ENCODE data around the gene CYP26B1. TPM values are rescaled to one million over a fixed set of nuclear protein-coding genes. Genes with fewer than 3 reads are reported as not detected.

CYP26B1 gene
- total RNA-seq, 1 donor from 2014 or later, result 1,322 TPM

DNA sequence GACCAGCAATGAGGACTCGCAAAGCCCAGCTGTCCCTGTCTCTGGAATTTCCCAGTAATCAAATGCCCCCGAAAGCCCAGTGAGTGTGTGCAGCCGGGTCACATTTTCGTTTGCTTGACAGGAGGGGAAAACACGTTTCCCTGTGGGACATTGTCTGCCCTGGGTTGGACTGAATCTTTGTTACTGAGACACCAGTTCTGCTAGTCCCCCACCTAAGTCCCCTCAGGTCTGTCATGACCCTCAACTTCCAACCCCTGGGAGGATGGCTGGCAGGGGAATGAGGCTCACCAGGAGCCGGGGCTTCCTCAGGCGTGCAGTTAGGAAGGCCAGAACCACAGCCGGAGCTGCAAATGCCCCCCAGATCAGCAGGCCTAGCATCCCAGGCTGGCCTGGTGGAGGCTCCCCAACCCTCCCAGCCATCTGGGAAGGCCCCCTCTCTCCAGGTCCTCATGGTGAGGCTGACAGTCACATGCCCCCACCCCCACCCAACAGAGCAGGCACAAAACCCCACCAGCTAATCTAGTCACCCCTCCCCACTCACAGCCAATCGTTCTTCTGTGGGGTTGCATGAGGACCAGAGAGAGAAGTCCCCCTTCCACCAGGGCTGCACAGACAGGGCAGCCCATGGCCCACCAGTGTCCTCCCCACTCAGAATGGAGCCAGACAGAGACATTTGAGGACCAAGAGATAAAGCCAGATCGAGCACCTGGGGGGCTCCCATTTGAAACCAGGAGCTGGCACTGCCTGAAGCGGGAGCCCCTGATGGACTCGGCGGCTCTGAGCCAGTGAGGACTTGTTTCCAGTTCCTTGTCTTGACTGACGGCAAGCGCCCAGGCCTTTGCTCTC, 33.6 kb downstream of the CYP26B1 start:
- no peak for DNase-seq (ENCODE audit: low spot score in 2 of 2, unreplicated experiment in 2 of 2)
- no peak overlapping the region for H3K4me3 Mint-ChIP-seq
- TF ChIP-seq, protein P1, sequence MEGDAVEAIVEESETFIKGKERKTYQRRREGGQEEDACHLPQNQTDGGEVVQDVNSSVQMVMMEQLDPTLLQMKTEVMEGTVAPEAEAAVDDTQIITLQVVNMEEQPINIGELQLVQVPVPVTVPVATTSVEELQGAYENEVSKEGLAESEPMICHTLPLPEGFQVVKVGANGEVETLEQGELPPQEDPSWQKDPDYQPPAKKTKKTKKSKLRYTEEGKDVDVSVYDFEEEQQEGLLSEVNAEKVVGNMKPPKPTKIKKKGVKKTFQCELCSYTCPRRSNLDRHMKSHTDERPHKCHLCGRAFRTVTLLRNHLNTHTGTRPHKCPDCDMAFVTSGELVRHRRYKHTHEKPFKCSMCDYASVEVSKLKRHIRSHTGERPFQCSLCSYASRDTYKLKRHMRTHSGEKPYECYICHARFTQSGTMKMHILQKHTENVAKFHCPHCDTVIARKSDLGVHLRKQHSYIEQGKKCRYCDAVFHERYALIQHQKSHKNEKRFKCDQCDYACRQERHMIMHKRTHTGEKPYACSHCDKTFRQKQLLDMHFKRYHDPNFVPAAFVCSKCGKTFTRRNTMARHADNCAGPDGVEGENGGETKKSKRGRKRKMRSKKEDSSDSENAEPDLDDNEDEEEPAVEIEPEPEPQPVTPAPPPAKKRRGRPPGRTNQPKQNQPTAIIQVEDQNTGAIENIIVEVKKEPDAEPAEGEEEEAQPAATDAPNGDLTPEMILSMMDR (IDR thresholded peaks at IDR 0.05; ENCODE audit: unreplicated experiment), result no peak
- H3K36me3 Mint-ChIP-seq, result no peaks in the 10 kb centered on the region
- H3K27me3 Mint-ChIP-seq (ENCODE audit: low read depth), result no peaks in the 10 kb centered on the region
- H3K27ac Mint-ChIP-seq, result peak overlapping the region; percentile 50
- peaks cover 24% of the 10 kb centered on the region for H3K4me1 Mint-ChIP-seq
- H3K9me3 Mint-ChIP-seq, result peaks cover 7% of the 10 kb centered on the region

GRCh38 chr2:72112981-72113846, 34.4 kb downstream of the CYP26B1 start:
- H3K4me3 Mint-ChIP-seq, result no peak overlapping the region
- no peak overlapping the region for H3K27ac Mint-ChIP-seq
- no peak for DNase-seq (ENCODE audit: low spot score in 2 of 2, unreplicated experiment in 2 of 2)

GRCh38 chr2:72112401-72112800, 35.3 kb downstream of the CYP26B1 start:
- Mint-ChIP-seq H3K9me3 (peaks cover 7% of the 10 kb centered on the region), H3K4me1 (peaks cover 24% of the 10 kb centered on the region), H3K36me3 (no peaks in the 10 kb centered on the region), H3K27me3 (ENCODE audit: low read depth) (no peaks in the 10 kb centered on the region), H3K27ac (no peak overlapping the region), H3K4me3 (no peak overlapping the region)
- no peak for DNase-seq (ENCODE audit: low spot score in 2 of 2, unreplicated experiment in 2 of 2)
- TF ChIP-seq, protein P1 (IDR thresholded peaks at IDR 0.05; ENCODE audit: unreplicated experiment), result no peak

More at GRCh38 chr2:72112981-72113846, 34.4 kb downstream of the CYP26B1 start:
- H3K27me3 Mint-ChIP-seq (ENCODE audit: low read depth), result no peaks in the 10 kb centered on the region
- H3K36me3 Mint-ChIP-seq, result no peaks in the 10 kb centered on the region
- TF ChIP-seq, protein P1 (IDR thresholded peaks at IDR 0.05; ENCODE audit: unreplicated experiment), result no peak
- H3K4me1 Mint-ChIP-seq, result peaks cover 24% of the 10 kb centered on the region
- peaks cover 7% of the 10 kb centered on the region for H3K9me3 Mint-ChIP-seq

DNA sequence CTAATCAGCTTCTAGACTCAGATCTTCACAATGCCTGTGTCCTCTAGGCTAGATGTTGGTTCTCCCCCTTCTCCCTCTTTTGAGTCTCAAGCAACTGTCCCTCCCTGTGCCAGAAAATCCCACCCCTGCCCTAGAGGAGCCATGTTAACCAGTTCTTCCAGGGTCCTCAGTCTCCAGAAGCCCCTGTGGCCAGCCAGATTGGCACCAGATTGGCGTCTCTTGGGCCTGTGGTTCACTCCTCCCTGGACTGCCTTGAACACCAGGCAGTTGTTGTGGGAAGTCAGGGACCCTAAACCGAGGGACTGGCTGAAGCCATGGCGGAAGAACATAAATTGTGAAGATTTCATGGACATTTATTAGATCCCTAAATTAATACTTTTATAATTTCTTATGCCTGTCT, 36.6 kb downstream of the CYP26B1 start:
- Mint-ChIP-seq H3K27ac (no peak overlapping the region), H3K36me3 (no peaks in the 10 kb centered on the region), H3K4me1 (peaks cover 20% of the 10 kb centered on the region), H3K27me3 (ENCODE audit: low read depth) (no peaks in the 10 kb centered on the region), H3K4me3 (no peak overlapping the region), H3K9me3 (peaks cover 7% of the 10 kb centered on the region)
- no peak for DNase-seq (ENCODE audit: low spot score in 2 of 2, unreplicated experiment in 2 of 2)
- TF ChIP-seq, protein P1 (IDR thresholded peaks at IDR 0.05; ENCODE audit: unreplicated experiment), result no peak

- TF ChIP-seq, protein P1 (IDR thresholded peaks at IDR 0.05; ENCODE audit: unreplicated experiment), result no peak
- Mint-ChIP-seq H3K27me3 (ENCODE audit: low read depth) (no peaks in the 10 kb centered on the region), H3K4me1 (peaks cover 8% of the 10 kb centered on the region), H3K9me3 (peaks cover 7% of the 10 kb centered on the region), H3K36me3 (no peaks in the 10 kb centered on the region), H3K4me3 (no peak overlapping the region), H3K27ac (no peak overlapping the region)
- DNase-seq (ENCODE audit: low spot score in 2 of 2, unreplicated experiment in 2 of 2), result no peak
Observed at GRCh38 chr2:72109904-72110303, 37.8 kb downstream of the CYP26B1 start.

All from mesothelial cell of epicardium (in vitro differentiated cells).